SK-N-SH (cell line): Measurements from ENCODE around the gene EXOC3. TPM values are rescaled to one million over a fixed set of nuclear protein-coding genes. Genes with fewer than 3 reads are reported as not detected.

Source experiments
- CTCF ChIA-PET: fragments of 300-600, 350-600 bp; formaldehyde crosslinking; extraction: SDS; loops from one replicate; lab custom pipeline; 2021; lab: Yijun Ruan, JAX
- POLR2A ChIA-PET: fragments of 350-600 bp; sonication (Branson Sonifier 250); formaldehyde crosslinking; extraction: SDS; loops from one replicate; lab custom pipeline; 2020; ENCODE audit warnings: antibody characterized with exemption, inconsistent platforms; lab: Yijun Ruan, JAX
- DNase-seq: peaks from one replicate; pipeline ENCODE4 v3.0.0; 2012
- H2AFZ ChIP-seq: fragments of 200-600 bp; sonication (generic); 2 replicates; pipeline ENCODE4 v1.8.1; 2016; ENCODE audit warnings: antibody characterized with exemption, mild to moderate bottlenecking, low read depth
- H3F3A ChIP-seq: fragments of 200-600 bp; sonication (generic); replicated peaks from 2 replicates; pipeline ENCODE3; 2016; ENCODE audit warnings: antibody characterized with exemption, mild to moderate bottlenecking; ENCODE audit not compliant: insufficient read depth
- H3K27ac ChIP-seq, 2 experiments: fragments of 200-500 bp in 1 of 2; fragments of 200-600 bp in 1 of 2; sonication (Bioruptor generic) in 1 of 2; sonication (generic), shearing (Covaris generic) in 1 of 2; 2 replicates each; pipeline versions ENCODE4 v1.5.1 to v1.6.1; 2014 to 2016; ENCODE audit warnings: low read depth in 2 of 2, inconsistent platforms in 1 of 2, low read length in 1 of 2, mild to moderate bottlenecking in 1 of 2, mixed read lengths in 1 of 2
- H3K27me3 ChIP-seq: fragments of 200-600 bp; sonication (generic), shearing (Covaris generic); 2 replicates; pipeline ENCODE4 v1.6.1; 2016; ENCODE audit warnings: mixed run types; ENCODE audit not compliant: insufficient read depth
- H3K36me3 ChIP-seq, 2 experiments: fragments of 200-500 bp in 1 of 2; fragments of 200-600 bp in 1 of 2; sonication (Bioruptor generic) in 1 of 2; sonication (generic) in 1 of 2; replicated peaks in 1 of 2; 2 replicates each; pipeline versions ENCODE3 to v1.5.1; 2014 to 2016; ENCODE audit warnings: low read length in 1 of 2, mild to moderate bottlenecking in 1 of 2; ENCODE audit not compliant: insufficient read depth in 2 of 2, control insufficient read depth in 1 of 2
- H3K4me1 ChIP-seq, 2 experiments: fragments of 200-500 bp in 1 of 2; fragments of 200-600 bp in 1 of 2; sonication (Bioruptor generic) in 1 of 2; sonication (generic), shearing (Covaris generic) in 1 of 2; 2 replicates each; pipeline versions ENCODE4 v1.5.1 to v1.6.1; 2014 to 2016; ENCODE audit warnings: low read depth in 1 of 2, low read length in 1 of 2, mixed run types in 1 of 2; ENCODE audit not compliant: insufficient read depth in 2 of 2, control insufficient read depth in 1 of 2
- H3K4me2 ChIP-seq: fragments of 200-600 bp; sonication (generic), shearing (Covaris generic); 2 replicates; pipeline ENCODE4 v1.6.1; 2017; ENCODE audit warnings: mixed run types
- H3K4me3 ChIP-seq, 2 experiments: fragments of 200-500 bp in 1 of 2; fragments of 200-600 bp in 1 of 2; sonication (Bioruptor generic) in 1 of 2; sonication (generic), shearing (Covaris generic) in 1 of 2; 2 replicates each; pipeline versions ENCODE4 v1.5.1 to v1.8.1; 2014 to 2016; ENCODE audit warnings: low read depth in 2 of 2, inconsistent platforms in 1 of 2, low read length in 1 of 2, mild to moderate bottlenecking in 1 of 2, mixed read lengths in 1 of 2, moderate library complexity in 1 of 2
- H3K79me2 ChIP-seq: fragments of 200-600 bp; sonication (generic); 2 replicates; pipeline ENCODE4 v1.8.1; 2017; ENCODE audit warnings: mild to moderate bottlenecking; ENCODE audit not compliant: insufficient read depth
- H3K9ac ChIP-seq: fragments of 200-600 bp; sonication (generic); 2 replicates; pipeline ENCODE4 v1.6.1; 2017; ENCODE audit warnings: mixed run types
- H3K9me2 ChIP-seq: fragments of 200-600 bp; sonication (generic); 2 replicates; pipeline ENCODE4 v1.6.1; 2017; ENCODE audit warnings: mixed run types
- H3K9me3 ChIP-seq: fragments of 200-600 bp; sonication (generic); 2 replicates; pipeline ENCODE4 v1.6.1; 2017; ENCODE audit warnings: mixed run types, mild to moderate bottlenecking, moderate library complexity
- H4K20me1 ChIP-seq: fragments of 200-600 bp; sonication (generic); 2 replicates; pipeline ENCODE4 v1.6.1; 2017; ENCODE audit warnings: mild to moderate bottlenecking, mixed run types; ENCODE audit not compliant: insufficient read depth
- CHD2 ChIP-seq: fragments of 150-350 bp; IDR thresholded peaks from 2 replicates; pipeline ENCODE4 v1.6.1; 2018; ENCODE audit warnings: low read length; ENCODE audit not compliant: partially characterized antibody
- ELF1 ChIP-seq: IDR thresholded peaks from 2 replicates; pipeline ENCODE4 v1.4.0; 2012
- FOSL2 ChIP-seq: IDR thresholded peaks from 2 replicates; pipeline ENCODE4 v1.4.0; 2012; ENCODE audit warnings: low read depth, mild to moderate bottlenecking, moderate library complexity, borderline replicate concordance
- FOXM1 ChIP-seq: IDR thresholded peaks from 2 replicates; pipeline ENCODE4 v1.4.0; 2012; ENCODE audit warnings: low read depth, mild to moderate bottlenecking
- IRF3 ChIP-seq: fragments of 150-350 bp; IDR thresholded peaks from 2 replicates; pipeline ENCODE4 v1.6.1; 2016; ENCODE audit warnings: mild to moderate bottlenecking, low read depth, low read length
- JUND ChIP-seq: IDR thresholded peaks from 2 replicates; pipeline ENCODE4 v1.4.0; 2012
- MAX ChIP-seq: IDR thresholded peaks from 2 replicates; pipeline ENCODE4 v1.4.0; 2012; ENCODE audit warnings: low read depth
- MEF2A ChIP-seq: IDR thresholded peaks from 2 replicates; pipeline ENCODE4 v1.4.0; 2012; ENCODE audit warnings: low read depth, borderline replicate concordance
- MXI1 ChIP-seq: IDR thresholded peaks from 2 replicates; pipeline ENCODE4 v1.6.1; 2012; ENCODE audit warnings: mild to moderate bottlenecking, low read depth, low read length, improper control_type of control experiment
- NFIC ChIP-seq: IDR thresholded peaks from 2 replicates; pipeline ENCODE4 v1.4.0; 2012; ENCODE audit warnings: borderline replicate concordance
- PBX3 ChIP-seq: IDR thresholded peaks from 2 replicates; pipeline ENCODE4; 2012
- RAD21 ChIP-seq: IDR thresholded peaks from 2 replicates; pipeline ENCODE4 v1.6.1; 2012; ENCODE audit warnings: mild to moderate bottlenecking, low read length
- RCOR1 ChIP-seq: fragments of 150-350 bp; IDR thresholded peaks from 2 replicates; pipeline ENCODE4 v1.6.1; 2017; ENCODE audit warnings: antibody characterized with exemption, low read length
- RFX5 ChIP-seq: IDR thresholded peaks from 2 replicates; pipeline ENCODE4 v1.6.1; 2012; ENCODE audit warnings: mild to moderate bottlenecking, improper control_type of control experiment, low read length
- RXRA ChIP-seq: IDR thresholded peaks from 2 replicates; pipeline ENCODE4 v1.4.0; 2012; ENCODE audit warnings: low read depth, mild to moderate bottlenecking, borderline replicate concordance
- SMC3 ChIP-seq: IDR thresholded peaks from 2 replicates; pipeline ENCODE4 v1.6.1; 2012; ENCODE audit warnings: low read depth, low read length, improper control_type of control experiment
- TCF12 ChIP-seq: IDR thresholded peaks from 2 replicates; pipeline ENCODE4 v1.4.0; 2012
- USF1 ChIP-seq: IDR thresholded peaks from 2 replicates; pipeline ENCODE4 v1.4.0; 2012; ENCODE audit warnings: low read depth, borderline replicate concordance
- USF2 ChIP-seq: fragments of 150-350 bp; IDR thresholded peaks from 2 replicates; pipeline ENCODE4 v1.6.1; 2017; ENCODE audit warnings: antibody characterized with exemption, low read length, low read depth, borderline replicate concordance
- YY1 ChIP-seq: IDR thresholded peaks from 2 replicates; pipeline ENCODE4 v1.4.0; 2012; ENCODE audit warnings: low read depth, mild to moderate bottlenecking
- ZBTB33 ChIP-seq: IDR thresholded peaks from 2 replicates; pipeline ENCODE4 v1.4.0; 2012; ENCODE audit warnings: low read depth, borderline replicate concordance
- WGBS: methylation state at CpG from one replicate; pipeline ENCODE4 v1.1.6; 2017; ENCODE audit warnings: low lambda C conversion rate; 5-methylcytosine and 5-hydroxymethylcytosine counted together
- polyA plus RNA-seq, 3 experiments: library from polyadenylated mRNA; depleted of rRNA; stranded (reverse); fragments of >200 nt; gene quantifications; 2 replicates each; pipeline ENCODE4 v1.2.3, GENCODE V29; 2012

EXOC3 gene
- polyA plus RNA-seq, 1 of the 3 experiments (the other 2 are of a cell fraction), result 25.7 TPM

GRCh38 chr5:453725-454481 is 10.9 kb downstream of the EXOC3 start (continued):
- TF ChIP-seq IRF3 (no peak), CHD2 (no peak), MXI1 (no peak), MAX (no peak), FOXM1 (no peak)
- TF ChIP-seq, all 33 proteins: peak for 0

GRCh38 chr5:454936-455335 is 12.0 kb downstream of the EXOC3 start:
- Histone ChIP-seq H3K4me1 (no peaks in the 10 kb centered on the region), H3K79me2 (peaks cover 45% of the 10 kb centered on the region), H3K27me3 (no peaks in the 10 kb centered on the region), H3F3A (no peaks in the 10 kb centered on the region), H3K9ac (no peak overlapping the region), H3K4me3 (no peak overlapping the region), H3K9me3 (peaks cover 11% of the 10 kb centered on the region), H3K4me2 (no peak overlapping the region), H2AFZ (no peak overlapping the region), H4K20me1 (0 out of 2 replicates have a peak, but pooled peaks cover 6% of the 10 kb centered on the region), H3K36me3 (peaks cover 46 to 96% of the 10 kb centered on the region in 2 experiments), H3K27ac (no peak overlapping the region), H3K9me2 (no peaks in the 10 kb centered on the region)
- no peak for DNase-seq
- TF ChIP-seq RAD21 (no peak), TCF12 (no peak), MEF2A (no peak), FOSL2 (no peak), YY1 (no peak), RCOR1 (no peak), RXRA (no peak), USF2 (no peak), USF1 (no peak), NFIC (no peak), RFX5 (no peak), ZBTB33 (no peak), ELF1 (no peak), SMC3 (no peak), JUND (no peak), PBX3 (no peak)
- WGBS, result 97% methylated on average over 6 of the region's 11 CpGs
- ChIA-PET POLR2A (no interaction called here), CTCF (no interaction called here)
